HG03439 (cell line): ENCODE results near the gene MAFG.
"Not testable (repeated sequence)": the region's sequence is repeated elsewhere in the genome, so short reads cannot be mapped to it uniquely, and the experiment has no call there.

Experiments
- ATAC-seq: cut with Tn5 transposase; IDR thresholded peaks from one replicate; pipeline ENCODE4 v1.9.1; 2021; ENCODE audit warnings: mild to moderate bottlenecking, moderate library complexity; ENCODE audit not compliant: unreplicated experiment

Gene MAFG

DNA sequence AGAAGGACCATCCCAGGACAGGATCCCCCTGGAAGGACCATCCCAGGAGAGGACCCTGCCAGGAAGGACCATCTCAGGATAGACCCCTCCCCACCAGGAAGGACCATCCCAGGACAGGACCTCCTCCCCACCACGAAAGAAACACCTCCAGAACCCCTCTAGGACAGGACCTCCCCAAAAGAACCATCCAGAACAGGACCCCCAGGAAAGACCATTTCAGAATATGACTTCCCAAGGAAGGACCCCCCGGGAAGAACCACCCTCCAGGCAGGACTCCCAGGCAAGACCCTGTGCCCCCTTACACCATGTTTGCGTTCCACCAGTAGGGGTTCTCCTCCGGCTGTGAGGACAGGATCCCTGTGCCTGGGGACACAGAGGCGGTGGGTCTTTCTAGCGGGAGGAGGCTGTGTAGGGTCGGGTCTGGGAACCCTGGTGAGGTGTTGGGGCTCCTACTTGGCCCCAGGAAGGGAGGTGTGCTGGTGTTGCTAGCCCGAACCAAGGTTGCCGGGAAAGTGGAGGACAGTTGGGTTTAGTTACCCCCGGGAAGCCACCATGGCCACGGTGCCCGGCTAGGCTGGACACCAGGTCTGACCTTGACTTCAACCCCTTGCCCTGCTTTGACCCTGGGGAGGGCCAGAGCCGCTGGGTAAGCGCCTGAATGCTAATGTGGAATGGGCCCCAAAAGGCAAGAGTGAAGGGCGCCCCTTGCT, 31.3 kb upstream of the MAFG start:
- ATAC-seq: no peak

DNA sequence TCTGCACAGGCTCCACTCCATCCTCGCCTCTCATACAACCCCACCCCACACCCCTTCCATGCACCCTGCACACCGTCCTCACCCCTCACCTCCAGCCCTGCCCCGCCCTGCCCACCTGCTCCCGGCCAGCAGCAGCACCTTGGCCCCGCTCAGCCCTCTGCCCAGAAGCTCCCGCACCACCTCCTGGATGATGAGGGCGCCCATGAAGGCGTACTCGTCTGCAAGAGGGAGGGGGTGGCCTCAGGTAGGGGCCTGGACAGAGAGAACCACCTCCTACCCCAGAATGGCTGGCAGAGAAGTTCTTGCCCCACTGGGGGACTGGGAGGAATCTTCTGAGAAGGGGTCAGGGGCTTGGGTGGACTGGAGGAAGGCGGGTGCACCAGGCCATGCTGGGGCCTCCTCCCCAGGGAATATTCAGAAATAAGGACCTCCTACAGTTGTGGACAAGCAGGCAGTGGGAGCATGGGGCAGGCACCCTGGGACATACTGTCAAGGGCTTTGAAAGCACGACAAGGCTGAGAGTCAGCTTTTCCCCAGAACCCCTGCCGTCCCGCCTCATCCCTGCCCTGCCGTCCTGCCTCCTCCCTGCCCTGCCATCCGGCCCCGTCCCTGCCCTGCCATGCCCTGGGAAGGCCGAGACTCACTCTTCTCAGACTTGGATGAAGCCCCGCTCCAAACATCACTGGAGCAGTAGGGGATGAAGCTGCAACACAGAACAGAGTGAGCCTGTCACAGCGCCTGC, 30.3 kb upstream of the MAFG start:
- ATAC-seq: no peak

DNA sequence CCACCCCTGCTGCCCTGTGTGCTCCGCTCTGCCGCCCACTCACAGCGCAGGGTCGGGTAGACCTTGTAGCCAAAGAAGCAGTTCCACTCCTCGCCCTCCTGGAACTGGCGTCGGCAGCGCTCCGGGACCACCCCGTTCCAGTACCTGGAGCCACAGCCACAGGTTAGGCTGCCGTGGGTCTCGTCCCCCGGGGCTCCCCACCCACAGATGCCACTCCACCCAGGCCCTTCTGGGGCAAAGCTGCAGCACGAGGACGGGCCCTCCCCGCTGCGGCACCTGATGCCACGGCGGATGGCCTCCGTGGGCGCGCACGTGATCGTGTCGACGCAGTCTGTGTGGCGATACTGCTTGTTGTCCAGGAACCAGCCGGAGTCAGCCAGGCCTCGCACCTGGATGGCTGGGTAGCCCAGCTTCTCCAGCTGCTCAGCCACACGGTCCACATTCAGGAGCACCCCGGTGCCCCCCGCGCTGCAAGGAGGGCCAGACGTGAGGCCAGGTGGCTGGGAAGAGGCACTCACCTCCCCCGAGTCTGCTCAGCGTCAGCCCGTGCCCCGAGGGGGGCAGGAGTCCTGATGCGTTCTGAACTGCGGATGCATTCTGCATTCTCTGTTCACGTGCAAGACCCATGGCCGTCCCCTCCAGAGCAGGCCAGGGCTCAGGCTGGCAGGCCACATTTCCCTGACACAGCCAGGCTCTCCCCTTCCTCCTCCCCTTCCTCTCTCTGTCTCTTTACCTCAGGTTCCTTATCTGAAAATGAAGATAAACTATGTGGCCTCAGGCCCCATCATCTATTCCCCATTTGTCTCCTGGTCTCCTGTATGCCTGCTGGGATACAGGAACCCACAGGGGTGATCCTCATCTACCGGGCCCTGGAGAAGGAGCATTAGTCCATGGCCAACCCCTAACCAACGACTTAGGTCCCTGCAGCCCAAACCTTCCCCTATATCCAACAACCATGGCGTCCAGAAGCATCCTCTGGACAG, 29.4 kb upstream of the MAFG start:
- no peak for ATAC-seq

DNA sequence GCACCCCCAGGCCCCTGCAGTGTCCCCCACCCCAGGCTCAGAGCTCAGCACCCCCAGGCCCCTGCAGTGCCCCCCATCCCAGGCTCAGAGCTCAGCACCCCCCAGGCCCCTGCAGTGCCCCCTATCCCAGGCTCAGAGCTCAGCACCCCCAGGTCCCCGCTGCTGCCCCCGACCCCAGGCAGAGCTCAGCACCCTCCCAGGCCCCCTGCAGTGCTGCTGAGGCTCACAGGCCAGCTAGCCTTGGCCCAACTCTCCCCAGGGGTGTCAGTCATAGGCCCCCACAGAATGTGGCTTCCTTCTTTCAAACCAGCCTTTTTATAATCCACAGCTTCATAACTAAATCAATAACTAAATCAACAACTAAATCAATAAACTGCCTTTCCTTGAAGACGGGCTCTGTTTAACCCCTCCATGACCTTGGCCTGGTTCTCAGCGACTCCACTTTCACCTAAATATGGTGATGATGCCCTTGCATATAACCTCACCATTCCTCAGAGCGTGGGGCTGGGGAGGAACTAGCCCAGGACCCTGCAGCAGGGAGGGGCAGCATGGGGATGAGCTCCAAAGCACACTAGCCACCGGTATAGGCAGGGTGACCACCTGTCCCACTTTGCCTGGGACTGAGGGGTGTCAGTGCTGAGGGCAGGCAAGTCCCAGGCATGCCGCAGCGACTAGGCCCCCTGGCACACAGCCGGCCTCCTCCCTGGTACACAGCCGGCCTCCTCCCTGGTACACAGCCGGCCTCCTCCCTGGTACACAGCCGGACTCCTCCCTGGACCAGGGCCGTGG, 28.4 kb upstream of the MAFG start:
- ATAC-seq: no peak

DNA sequence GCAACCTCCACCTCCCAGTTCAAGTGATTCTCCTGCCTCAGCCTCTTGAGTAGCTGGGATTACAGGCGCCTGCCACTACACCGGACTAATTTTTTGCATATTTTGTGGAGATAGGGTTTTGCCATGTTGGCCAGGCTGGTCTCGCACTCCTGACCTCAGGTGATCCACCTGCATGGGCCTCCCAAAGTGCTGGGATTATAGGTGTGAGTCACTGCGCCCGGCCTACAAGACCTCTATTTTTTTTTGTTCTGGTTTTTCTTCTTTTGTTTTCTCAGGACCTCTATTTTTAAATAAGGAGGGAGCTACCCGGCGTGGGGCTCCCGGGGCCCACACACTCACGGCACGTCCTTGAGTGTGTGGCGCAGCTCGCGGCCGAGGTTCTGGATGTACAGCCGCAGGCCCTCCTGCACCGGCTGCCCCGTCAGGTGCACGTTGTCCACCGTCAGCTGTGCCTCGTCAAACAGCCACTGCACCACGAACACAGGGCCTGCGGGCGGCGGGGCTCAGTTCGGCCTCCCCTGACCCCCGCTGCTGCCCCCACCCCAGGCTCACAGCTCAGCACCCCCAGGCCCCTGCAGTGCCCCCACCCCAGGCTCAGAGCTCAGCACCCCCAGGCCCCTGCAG, 27.6 kb upstream of the MAFG start:
- ATAC-seq: no peak

DNA sequence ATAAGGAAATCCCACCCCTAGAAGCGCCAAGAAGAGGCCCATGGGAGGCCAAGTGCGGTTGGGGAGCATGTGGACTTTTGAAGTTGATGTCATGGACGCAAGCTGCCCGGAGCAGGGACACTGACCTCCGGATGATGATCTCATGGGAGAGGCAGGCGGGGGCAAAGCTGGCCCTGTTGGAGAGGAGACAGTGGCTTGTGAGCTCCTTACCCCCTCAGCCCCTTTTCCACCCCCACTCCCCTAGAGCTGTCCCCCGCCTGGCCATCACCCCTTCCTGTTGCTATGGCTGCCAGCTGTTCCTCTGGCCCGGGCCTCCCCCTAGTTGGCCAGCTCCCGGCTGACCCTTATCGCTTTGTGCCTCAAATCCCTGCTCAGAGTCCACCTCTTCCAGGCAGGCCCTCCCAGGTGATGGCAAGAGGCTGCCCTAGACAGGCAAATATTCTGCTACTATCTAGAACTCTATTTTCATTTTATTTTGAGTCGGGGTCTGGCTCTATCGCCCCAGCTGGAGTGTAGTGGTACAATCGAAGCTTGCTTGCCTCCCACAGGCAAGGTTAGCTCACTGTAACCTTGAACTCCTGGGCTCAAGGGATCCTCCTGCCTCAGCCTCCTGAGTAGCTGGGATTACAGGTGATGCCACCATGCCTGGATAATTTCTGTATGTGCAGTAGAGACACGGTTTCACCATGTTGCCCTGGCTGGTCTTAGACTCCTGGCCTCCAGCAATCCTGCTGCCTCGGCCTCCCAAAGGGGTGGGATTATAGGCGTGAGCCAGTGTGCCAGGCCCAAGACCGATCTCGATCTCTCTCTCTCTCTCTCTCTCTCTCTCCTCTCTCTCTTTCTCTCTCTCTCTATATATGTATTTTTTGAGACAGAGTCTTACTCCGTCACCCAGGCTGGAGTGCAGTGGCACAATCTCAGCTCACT, 26.9 kb upstream of the MAFG start:
- no peak for ATAC-seq

DNA sequence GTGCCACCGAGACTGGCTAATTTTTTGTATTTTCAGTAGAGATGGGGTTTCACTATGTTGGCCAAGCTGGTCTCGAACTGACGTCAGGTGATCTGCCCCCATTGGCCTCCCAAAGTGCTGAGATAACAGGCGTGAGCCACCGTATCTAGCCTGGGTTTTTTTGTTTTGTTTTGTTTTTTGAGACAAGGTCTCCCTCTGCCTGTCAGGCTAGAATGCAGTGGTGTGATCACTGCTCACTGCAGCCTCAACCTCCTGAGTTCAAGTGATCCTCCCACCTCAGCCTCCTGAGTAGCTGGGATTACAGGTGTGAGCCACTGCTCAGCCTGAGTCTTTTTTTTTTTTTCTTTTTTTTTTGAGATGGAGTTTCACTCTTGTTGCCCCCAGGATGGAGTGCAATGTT, 25.9 kb upstream of the MAFG start:
- not testable (repeated sequence) for ATAC-seq

DNA sequence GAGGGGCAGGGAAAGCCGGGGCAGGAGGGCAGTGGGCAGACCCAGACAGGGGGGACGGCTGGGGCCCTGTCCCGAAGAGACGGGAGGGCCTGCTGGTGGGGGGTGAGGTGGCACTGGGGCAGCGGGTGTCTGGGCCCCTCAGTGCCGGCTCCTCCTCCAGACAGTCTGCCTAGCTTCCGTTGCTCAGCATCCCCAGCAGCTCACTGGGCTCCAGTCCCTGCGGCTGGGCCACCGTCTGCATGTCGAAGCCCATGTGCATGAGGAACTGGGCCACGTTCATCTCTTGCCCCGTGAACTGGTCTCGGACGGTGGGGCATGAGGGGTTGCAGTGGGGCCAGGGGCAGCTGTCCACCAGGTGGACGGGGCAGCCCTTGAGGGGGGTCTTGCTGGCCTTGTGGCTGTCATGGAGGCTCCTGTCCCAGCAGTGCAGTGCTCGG, 25.3 kb upstream of the MAFG start:
- ATAC-seq: no peak

DNA sequence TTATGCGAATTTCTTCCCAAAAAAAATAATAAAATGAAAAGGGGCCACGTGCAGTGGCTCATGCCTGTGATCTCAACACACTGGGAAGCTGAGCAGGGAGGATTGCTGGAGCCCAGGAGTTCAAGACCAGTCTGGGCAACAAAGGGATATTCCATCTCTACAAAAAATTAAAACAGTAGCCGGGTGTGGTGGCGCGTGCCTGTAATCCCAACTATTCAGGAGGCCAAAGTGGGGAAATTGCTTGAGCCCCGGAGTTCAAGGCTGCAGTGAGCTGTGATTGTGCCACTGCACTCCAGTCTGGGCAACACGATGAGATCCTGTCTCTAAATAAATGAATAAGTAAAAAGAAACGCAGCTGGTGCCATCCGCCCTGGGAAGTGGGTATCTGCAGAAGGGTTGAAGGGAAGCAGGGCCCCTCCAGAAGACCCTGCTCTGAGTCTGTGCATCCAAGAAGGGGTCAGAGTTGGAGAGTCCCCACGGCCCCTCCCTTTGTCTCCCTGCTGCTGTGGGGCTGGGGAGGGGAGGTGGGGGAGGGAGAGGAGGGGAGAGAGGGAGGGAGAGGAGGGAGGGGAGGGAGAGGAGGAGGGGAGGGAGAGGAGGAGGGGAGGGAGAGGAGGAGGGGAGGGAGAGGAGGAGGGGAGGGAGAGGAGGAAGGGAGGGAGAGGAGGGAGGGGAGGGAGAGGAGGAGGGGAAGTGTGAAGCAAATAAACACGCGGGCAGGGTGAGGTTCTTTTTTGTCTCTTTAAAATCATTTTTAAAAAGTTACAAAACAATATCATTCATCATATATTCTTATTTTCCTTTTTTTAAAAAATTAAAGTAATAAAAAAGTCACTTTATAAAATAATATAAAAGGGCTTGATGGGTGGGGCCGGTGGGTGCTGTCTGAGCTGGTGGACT, 24.5 kb upstream of the MAFG start:
- no peak for ATAC-seq

DNA sequence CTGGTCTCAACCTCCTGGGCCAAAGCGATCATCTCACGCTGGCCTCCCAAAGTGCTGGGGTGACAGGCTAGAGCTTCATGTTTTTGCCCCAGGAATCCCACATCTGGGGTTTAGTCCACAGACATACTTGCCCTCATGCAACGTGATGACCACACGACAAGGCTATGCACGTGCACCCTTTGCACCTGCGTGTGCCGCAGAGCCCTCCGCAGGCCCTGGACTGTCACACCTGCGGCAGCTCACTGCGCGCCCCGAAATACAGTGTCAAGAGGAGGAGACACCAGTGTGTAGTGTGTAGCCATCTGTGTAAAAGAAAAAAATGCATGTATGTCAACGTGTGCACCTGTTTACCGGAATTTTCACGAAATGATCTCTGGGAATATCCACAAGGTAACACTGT, 23.0 kb upstream of the MAFG start:
- ATAC-seq: no peak

DNA sequence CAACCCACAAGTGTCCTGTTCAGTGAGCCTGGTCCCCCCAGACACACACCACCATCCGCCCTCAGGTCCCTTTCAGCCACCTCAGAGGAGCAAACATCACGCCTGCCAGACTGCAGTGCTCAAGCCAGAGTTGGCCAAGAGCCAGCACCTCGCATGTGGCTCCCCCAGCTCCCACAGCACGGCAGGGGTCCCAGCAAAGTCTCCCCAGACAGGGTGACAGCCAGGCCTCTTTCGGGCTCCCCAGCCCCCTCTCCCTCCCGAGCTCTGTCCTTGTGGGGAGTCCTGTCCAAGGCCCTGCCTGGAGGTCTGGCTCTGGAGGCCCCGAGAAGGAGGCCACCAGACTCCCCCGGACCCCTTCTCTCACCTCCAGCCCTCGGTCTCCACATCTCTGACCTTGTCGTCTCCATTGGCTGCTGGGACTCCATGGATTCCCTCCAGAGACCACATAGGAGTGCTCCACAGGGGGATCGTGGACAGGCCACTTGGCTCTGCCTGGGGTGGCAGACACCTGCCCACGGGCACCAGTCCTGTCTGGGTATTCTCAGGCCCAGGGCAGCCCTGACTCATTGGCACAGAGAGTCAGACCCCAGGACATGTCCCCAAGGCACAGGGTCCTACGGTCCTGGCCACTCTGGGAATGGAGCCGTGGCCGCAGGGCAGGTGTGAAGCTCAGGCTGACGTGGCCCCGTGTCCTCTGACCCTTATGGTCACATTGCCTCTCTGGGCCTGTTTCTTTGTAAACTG, 21.3 kb upstream of the MAFG start:
- no peak for ATAC-seq

DNA sequence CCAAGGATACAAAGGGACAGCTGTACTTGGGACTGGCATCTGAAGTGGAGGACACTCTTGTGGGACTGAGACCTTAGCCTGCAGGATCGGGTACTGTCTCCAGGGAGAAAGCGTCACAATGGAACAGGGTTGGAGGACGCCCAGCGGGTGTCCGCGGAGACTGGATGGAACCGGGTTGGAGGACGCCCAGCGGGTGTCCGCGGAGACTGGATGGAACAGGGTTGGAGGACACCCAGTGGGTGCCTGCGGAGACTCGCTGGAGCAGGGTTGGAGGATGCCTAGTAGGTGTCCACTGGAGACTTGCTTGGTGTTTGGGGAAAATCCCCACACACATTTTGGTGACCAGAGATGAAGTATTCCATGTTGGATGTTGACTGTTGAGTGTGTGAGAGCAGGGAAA, 19.7 kb upstream of the MAFG start, which contains the start of gene MYADML2:
MYADML2 (minus strand) TSS at position 45 of the 400 bp plus-strand sequence. CDS start 5,492 bp downstream, outside the sequence.
- ATAC-seq: no peak

DNA sequence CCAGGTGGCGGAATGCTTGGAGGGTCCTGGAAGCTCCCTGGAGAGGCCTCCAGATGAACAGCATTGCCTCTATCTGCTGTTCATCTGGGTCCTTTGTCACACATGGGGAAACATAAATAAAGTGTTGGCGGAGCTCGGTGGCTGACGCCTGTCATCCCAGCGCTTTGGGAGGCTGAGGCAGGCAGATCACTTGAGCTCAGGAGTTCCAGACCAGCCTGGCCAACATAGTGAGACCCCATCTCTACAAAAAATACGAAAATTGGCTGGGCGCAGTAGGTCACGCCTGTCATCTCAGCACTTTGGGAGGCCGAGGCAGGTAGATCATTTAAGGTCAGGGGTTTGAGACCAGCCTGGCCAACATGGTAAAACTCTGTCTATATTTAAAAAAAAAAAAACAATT, 17.3 kb upstream of the MAFG start:
- ATAC-seq: no peak

DNA sequence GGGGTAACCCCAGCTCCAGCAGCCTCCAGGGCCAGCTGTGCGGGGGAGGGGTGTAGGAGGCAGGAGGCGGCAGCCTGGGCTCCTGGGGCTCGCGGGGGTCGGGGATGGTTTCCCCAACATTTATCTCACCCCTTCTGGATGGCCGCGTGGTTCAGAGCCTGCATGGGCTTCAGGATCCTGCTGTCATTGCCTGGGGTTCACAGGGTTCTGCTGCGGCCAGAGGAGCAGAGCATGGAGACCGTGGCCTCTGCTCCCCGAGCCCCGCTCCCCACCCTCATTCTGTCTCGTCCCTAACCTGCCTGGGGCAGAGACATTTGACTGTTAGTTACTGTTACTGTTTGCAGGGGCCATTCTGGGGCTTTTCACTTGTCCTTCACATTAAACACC, 14.6 kb upstream of the MAFG start:
- ATAC-seq: no peak

DNA sequence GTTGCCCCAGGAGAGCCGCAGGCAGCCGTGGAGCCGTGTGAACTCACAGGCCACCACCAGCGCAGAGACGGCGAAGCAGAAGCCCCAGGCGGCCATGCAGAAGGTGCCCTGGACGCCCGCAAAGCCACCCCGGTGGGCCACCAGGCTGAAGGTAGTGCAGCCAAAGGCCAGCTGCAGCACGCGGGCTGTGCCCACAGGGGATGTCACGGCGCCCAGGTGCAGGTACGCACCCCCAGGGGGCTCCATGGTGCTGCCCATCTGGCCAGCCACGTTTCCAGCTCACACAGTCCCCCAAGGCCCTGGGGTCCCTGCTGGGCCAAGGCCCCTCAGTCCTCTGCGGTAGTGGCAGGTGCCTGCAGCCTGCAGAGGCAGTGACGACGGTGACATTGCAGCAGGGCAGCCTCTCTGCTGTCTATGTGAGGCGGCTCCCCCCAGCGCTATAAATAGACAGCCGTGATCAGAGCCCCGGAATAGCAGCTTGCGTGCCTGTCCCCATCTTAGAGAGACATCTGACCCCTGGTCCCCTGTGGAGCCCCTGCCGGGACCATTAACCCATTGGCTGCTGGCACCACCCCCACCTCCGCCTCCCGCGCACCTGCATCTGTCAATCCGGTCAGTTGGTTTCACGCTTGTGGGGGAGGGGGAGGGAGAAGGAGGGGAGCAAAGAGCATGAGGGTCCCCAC, 14.1 kb upstream of the MAFG start:
- no peak for ATAC-seq
